NT2/D1 (cell line): ENCODE data around the gene RAB7B.

Experiments used
- SUZ12 ChIP-seq: IDR thresholded peaks from 2 replicates; pipeline ENCODE4 v1.6.1; 2011; ENCODE audit not compliant: insufficient read length, insufficient read depth; ENCODE audit errors: extremely low read depth
- YY1 ChIP-seq: IDR thresholded peaks from 2 replicates; pipeline ENCODE4 v1.6.1; 2011; ENCODE audit not compliant: insufficient read length, insufficient read depth
- ZNF274 ChIP-seq: IDR thresholded peaks from 2 replicates; pipeline ENCODE4 v1.6.1; 2011; ENCODE audit warnings: mild to moderate bottlenecking, low read depth, low read length

DNA sequence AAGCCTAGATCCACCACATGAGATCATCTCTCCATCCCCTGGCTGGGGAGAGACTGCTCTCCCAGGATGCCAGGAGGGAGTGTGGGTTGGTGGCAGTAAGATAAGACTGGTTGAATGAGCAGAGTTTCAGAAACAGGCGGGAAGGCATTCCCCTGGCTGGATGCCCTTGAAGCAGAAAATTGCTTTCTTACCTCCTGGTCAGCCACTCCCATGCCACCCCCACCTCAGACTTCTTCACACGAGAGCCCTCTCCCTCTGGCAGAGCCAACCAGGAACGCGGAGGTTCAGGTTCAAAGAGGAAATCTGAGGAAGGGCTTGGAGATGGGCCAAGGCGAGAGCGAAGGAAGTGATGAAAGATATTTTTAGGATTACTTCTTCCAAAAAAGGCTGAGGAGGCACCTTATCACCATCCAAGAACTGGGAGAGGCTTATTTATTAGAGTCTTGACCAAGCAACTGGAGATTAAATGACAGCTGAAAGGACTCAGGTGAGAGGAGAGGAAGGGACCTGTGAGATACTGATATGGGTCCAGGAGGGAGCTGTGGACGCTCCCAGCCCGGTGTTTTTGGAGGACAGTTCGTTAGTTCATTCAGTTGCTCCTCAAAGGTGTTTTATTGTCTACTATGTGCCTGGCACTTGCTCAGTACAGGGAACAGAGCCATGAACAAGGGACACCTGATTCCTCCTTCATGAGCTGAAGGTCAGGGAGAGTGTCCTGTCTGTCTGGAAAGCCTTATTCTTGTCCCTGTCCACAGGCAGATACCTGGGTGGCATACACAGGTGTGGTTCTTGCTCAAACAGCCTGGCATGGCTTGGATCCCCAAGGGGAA lies 41.0 kb downstream of the RAB7B start:
- TF ChIP-seq ZNF274, result no peak
- TF ChIP-seq YY1, result no peak
- no peak for TF ChIP-seq SUZ12
